T-helper 1 cell treated with Interleukin-12 subunit alpha and Interleukin-12 subunit beta and Interleukin-4 antibody, amounts not matched to agents 30 μg/mL and 1 μg/mL, for 36 hours (primary cell): Measurements from ENCODE around the gene IPO13.

Source experiments
- H3K27ac Mint-ChIP-seq: one replicate; pipeline ENCODE4 v1.8.0; 2021; ENCODE audit warnings: mild to moderate bottlenecking, mixed read lengths
- H3K27me3 Mint-ChIP-seq: one replicate; pipeline ENCODE4 v1.8.0; 2021; ENCODE audit warnings: low read depth, mixed read lengths
- H3K36me3 Mint-ChIP-seq: one replicate; pipeline ENCODE4 v1.8.0; 2021; ENCODE audit warnings: low read depth, mixed read lengths
- H3K4me1 Mint-ChIP-seq: one replicate; pipeline ENCODE4 v1.8.0; 2021; ENCODE audit warnings: low read depth, mixed read lengths
- H3K4me3 Mint-ChIP-seq: one replicate; pipeline ENCODE4 v1.8.0; 2021; ENCODE audit warnings: mild to moderate bottlenecking, moderate library complexity, mixed read lengths
- H3K9me3 Mint-ChIP-seq: one replicate; pipeline ENCODE4 v1.8.0; 2021; ENCODE audit warnings: mixed read lengths

Gene IPO13

GRCh38 chr1:43979528-43980254 lies 32.9 kb downstream of the IPO13 start:
- Mint-ChIP-seq H3K9me3 (no peaks in the 10 kb centered on the region), H3K4me3 (peak overlapping the region; percentile 82), H3K36me3 (peaks cover 18% of the 10 kb centered on the region), H3K27ac (peak overlapping the region; percentile 56), H3K27me3 (no peaks in the 10 kb centered on the region), H3K4me1 (peaks cover 38% of the 10 kb centered on the region)

DNA sequence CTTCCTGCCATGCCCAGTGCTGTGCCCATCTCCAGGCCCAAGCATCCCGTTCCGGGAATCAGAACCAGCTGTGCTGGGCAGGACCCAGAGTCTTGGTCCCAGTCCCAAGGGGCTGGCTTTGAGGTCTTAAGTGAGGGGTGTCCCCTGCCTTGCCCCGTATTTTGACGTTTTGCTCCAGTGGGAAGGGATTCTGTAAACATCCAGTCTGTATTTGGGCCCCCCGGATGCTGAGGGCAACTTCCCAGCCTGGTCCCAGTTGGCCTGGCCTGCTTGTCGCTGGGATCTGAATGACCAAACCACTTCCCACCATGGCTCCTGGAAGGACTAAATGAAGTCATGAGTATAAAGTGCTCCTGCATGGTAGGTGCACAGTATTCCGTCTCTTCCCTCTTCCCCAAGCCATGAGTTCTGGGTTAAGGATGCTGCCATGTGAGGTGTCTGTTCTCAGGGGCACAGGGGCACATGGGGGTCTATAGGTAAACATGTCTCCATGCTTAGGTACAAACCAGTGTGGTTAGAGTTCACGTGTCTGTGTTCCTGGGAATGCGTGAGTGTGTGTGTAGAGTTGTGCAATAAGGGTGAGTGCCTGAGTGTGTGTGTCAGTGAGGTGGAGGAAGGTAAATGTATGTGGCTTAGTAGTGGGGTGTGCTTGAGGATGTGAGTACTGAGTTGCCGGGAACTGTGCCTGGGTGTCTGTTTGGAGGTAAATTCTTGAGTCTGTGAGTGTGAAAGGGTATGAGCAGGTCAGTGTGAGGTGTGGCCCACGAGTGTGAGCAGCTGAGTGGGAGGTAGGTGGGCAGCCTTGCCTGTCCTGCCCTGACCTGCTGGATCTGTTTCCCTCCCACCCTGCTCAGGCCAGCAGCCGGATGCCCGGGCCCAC lies 33.7 kb downstream of the IPO13 start:
- H3K36me3 Mint-ChIP-seq = peaks cover 18% of the 10 kb centered on the region
- peak overlapping the region; percentile 82 for H3K4me3 Mint-ChIP-seq
- H3K4me1 Mint-ChIP-seq = peaks cover 38% of the 10 kb centered on the region
- no peak overlapping the region for H3K27ac Mint-ChIP-seq
- H3K9me3 Mint-ChIP-seq = no peaks in the 10 kb centered on the region
- H3K27me3 Mint-ChIP-seq = no peaks in the 10 kb centered on the region

- Mint-ChIP-seq H3K36me3 (peaks cover 18% of the 10 kb centered on the region), H3K9me3 (no peaks in the 10 kb centered on the region), H3K27ac (no peak overlapping the region), H3K4me1 (peaks cover 32% of the 10 kb centered on the region), H3K27me3 (no peaks in the 10 kb centered on the region), H3K4me3 (no peak overlapping the region)
Measured at GRCh38 chr1:43981135-43981491, 34.4 kb downstream of the IPO13 start.

GRCh38 chr1:43981636-43982035 lies 34.9 kb downstream of the IPO13 start:
- Mint-ChIP-seq H3K4me3 (no peak overlapping the region), H3K4me1 (peaks cover 28% of the 10 kb centered on the region), H3K9me3 (no peaks in the 10 kb centered on the region), H3K27me3 (no peaks in the 10 kb centered on the region), H3K27ac (no peak overlapping the region), H3K36me3 (peaks cover 18% of the 10 kb centered on the region)

DNA sequence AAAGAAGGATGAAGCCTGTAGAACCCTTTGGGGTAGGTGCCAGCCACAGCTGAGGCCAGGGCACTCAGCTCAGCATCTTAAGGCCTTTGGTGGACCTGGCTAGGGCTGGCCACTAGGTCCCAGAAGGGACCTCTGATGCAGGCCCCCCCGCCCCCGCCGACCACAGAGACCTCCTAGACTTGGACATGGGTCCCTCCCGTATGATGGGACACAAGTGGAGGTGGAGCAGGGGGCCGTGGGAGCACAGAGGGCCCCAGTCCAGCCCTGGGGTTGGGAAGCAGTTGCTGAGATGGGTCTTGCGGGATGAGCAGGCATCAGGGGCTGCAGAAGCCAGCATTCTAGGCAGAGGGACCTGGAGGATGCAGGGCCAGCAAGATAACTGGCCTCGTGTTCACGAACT lies 35.5 kb downstream of the IPO13 start:
- Mint-ChIP-seq H3K27me3 (no peaks in the 10 kb centered on the region), H3K27ac (no peak overlapping the region), H3K36me3 (peaks cover 12% of the 10 kb centered on the region), H3K4me3 (no peak overlapping the region), H3K9me3 (no peaks in the 10 kb centered on the region), H3K4me1 (peaks cover 23% of the 10 kb centered on the region)

- Mint-ChIP-seq H3K4me3 (no peak overlapping the region), H3K36me3 (peaks cover 6% of the 10 kb centered on the region), H3K4me1 (peaks cover 18% of the 10 kb centered on the region), H3K9me3 (no peaks in the 10 kb centered on the region), H3K27ac (no peak overlapping the region), H3K27me3 (no peaks in the 10 kb centered on the region)
Measured at GRCh38 chr1:43982808-43983207, 36.1 kb downstream of the IPO13 start.

- no peaks in the 10 kb centered on the region for H3K27me3 Mint-ChIP-seq
- peaks cover 2% of the 10 kb centered on the region for H3K36me3 Mint-ChIP-seq
- H3K9me3 Mint-ChIP-seq = no peaks in the 10 kb centered on the region
- H3K4me3 Mint-ChIP-seq = no peak overlapping the region
- no peak overlapping the region for H3K27ac Mint-ChIP-seq
- peaks cover 16% of the 10 kb centered on the region for H3K4me1 Mint-ChIP-seq
Measured at GRCh38 chr1:43983253-43983899, 36.6 kb downstream of the IPO13 start.

GRCh38 chr1:43984855-43985254 lies 38.1 kb downstream of the IPO13 start:
- Mint-ChIP-seq H3K4me1 (peaks cover 11% of the 10 kb centered on the region), H3K4me3 (no peak overlapping the region), H3K27me3 (no peaks in the 10 kb centered on the region), H3K9me3 (no peaks in the 10 kb centered on the region), H3K27ac (no peak overlapping the region), H3K36me3 (peaks cover under 1% of the 10 kb centered on the region)

DNA sequence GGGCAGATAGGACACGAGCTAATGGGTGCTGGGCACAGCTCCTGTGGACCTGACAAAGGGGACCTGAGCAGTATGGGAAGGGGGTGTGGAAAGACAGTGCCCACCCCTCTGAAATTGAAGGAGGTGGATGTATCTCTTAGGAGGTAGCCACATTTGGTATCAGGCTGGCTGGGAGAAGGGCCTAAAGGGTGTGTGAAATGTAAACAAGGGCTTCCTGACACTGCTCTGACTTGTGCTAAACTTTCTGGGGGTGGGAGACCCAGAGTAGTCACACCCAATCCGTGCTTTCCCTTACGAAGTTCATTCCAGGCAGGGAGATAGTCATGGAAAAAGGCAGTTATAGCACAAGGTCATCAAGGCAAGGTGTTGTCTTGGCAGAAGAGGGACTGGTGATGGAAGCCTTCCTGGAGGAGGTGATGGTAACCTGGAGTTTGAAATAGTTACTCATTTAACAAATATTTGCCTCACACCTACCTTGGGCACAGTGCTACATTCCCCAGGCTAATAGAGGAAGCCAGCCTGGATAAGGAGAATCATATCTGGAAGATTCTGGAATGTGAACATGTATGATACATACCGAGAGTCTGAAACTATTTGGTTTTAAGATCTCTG lies 39.3 kb downstream of the IPO13 start:
- Mint-ChIP-seq H3K9me3 (no peaks in the 10 kb centered on the region), H3K27me3 (no peaks in the 10 kb centered on the region), H3K36me3 (no peaks in the 10 kb centered on the region), H3K4me3 (no peak overlapping the region), H3K4me1 (peaks cover 4% of the 10 kb centered on the region), H3K27ac (no peak overlapping the region)

- Mint-ChIP-seq H3K27ac (no peak overlapping the region), H3K36me3 (no peaks in the 10 kb centered on the region), H3K4me3 (no peak overlapping the region)
Measured at GRCh38 chr1:43986712-43987111, 40.0 kb downstream of the IPO13 start.

DNA sequence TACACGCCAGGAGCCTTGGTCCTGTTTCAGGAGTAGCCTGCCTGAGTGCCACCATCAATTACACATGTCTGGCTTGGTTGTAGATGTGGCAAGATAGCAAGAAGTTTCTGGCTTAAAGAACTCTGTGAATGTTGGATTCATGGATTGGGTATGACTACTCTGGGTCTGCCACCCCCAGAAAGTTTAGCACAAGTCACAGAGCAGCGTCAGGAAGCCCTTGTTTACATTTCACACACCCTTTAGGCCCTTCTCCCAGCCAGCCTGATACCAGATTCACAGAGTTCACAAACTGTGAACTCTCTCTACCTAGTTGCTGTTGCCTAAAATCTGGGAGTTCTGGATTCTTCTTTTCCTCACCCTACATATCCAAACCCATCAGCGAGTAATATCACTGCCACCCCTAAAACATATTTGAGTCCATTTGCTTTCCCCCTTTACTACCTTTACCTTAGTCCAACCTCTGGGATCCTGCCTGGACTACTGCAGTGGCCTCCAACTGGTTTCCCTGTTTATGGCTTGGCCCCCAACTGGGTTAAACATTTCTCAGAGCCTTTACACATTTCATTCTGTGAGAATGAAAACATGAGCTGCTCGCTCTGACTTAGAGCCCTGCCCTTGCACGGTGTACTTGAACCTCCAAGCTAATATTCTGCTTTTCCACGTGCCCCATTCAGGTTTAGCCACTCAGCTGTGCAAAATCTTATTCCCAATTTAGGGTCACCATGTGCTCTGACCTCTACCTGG lies 40.6 kb downstream of the IPO13 start:
- Mint-ChIP-seq H3K9me3 (no peaks in the 10 kb centered on the region), H3K4me1 (peaks cover 7% of the 10 kb centered on the region), H3K27ac (no peak overlapping the region), H3K27me3 (no peaks in the 10 kb centered on the region), H3K4me3 (no peak overlapping the region), H3K36me3 (no peaks in the 10 kb centered on the region)

More at GRCh38 chr1:43986712-43987111, 40.0 kb downstream of the IPO13 start:
- H3K9me3 Mint-ChIP-seq = no peaks in the 10 kb centered on the region
- peaks cover 4% of the 10 kb centered on the region for H3K4me1 Mint-ChIP-seq
- no peaks in the 10 kb centered on the region for H3K27me3 Mint-ChIP-seq

DNA sequence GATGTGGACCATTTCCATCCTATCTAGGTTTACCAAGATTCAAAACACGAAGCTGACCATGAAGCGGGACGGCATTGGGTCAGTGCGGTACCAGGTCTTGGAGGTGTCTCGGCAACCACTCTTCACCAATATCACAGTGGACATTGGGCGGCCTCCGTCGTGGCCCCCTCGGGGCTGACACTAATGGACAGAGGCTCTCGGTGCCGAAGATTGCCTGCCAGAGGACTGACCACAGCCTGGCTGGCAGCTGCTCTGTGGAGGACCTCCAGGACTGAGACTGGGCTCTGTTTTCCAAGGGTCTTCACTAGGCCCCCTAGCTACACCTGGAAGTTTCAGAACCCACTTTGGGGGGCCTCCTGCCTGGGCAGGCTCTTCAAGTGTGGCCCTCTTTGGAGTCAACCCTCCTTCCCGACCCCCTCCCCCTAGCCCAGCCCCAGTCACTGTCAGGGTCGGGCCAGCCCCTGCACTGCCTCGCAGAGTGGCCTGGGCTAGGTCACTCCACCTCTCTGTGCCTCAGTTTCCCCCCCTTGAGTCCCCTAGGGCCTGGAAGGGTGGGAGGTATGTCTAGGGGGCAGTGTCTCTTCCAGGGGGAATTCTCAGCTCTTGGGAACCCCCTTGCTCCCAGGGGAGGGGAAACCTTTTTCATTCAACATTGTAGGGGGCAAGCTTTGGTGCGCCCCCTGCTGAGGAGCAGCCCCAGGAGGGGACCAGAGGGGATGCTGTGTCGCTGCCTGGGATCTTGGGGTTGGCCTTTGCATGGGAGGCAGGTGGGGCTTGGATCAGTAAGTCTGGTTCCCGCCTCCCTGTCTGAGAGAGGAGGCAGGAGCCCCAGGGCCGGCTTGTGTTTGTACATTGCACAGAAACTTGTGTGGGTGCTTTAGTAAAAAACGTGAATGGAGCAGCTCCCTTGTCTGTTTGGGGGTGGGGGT lies 43.8 kb downstream of the IPO13 start:
- peak overlapping the region; percentile 94 for H3K4me3 Mint-ChIP-seq
- H3K4me1 Mint-ChIP-seq = peaks cover 11% of the 10 kb centered on the region
- H3K9me3 Mint-ChIP-seq = no peaks in the 10 kb centered on the region
- no peaks in the 10 kb centered on the region for H3K27me3 Mint-ChIP-seq
- no peaks in the 10 kb centered on the region for H3K36me3 Mint-ChIP-seq
- no peak overlapping the region for H3K27ac Mint-ChIP-seq

GRCh38 chr1:43991200-43991475 lies 44.4 kb downstream of the IPO13 start:
- H3K36me3 Mint-ChIP-seq = no peaks in the 10 kb centered on the region
- no peaks in the 10 kb centered on the region for H3K9me3 Mint-ChIP-seq
- H3K27me3 Mint-ChIP-seq = no peaks in the 10 kb centered on the region
- no peak overlapping the region for H3K27ac Mint-ChIP-seq
- peaks cover 11% of the 10 kb centered on the region for H3K4me1 Mint-ChIP-seq
- H3K4me3 Mint-ChIP-seq = peak overlapping the region; percentile 94
